Stimulated activated CD4-positive, alpha-beta T cell treated with anti-CD3 and anti-CD28 coated beads, Interleukin-15, amount 100 ng/mL, for 1 hour (primary cell): Measurements from ENCODE around the gene DUSP9.

Source experiments
- DNase-seq, 2 donors: peaks; one replicate each; pipeline ENCODE4 v3.0.0-alpha.2; 2020; ENCODE audit warnings: low read depth in 1 of 2, low spot score in 1 of 2

The DUSP9 gene

GRCh38 chrX:153635788-153636668 is 11.0 kb upstream of the DUSP9 start:
- DNase-seq: no peak

GRCh38 chrX:153636716-153637115 is 10.3 kb upstream of the DUSP9 start:
- DNase-seq: no peak

- DNase-seq: no peak
Observed at GRCh38 chrX:153637121-153638040, 9.6 kb upstream of the DUSP9 start.

- no peak for DNase-seq
Observed at GRCh38 chrX:153638041-153638371, 9.0 kb upstream of the DUSP9 start.

GRCh38 chrX:153638436-153639176 is 8.4 kb upstream of the DUSP9 start:
- DNase-seq: no peak

GRCh38 chrX:153639177-153640044 is 7.6 kb upstream of the DUSP9 start:
- DNase-seq: no peak

- no peak for DNase-seq
Observed at GRCh38 chrX:153640045-153640686, 6.8 kb upstream of the DUSP9 start.

GRCh38 chrX:153640736-153641575 is 6.0 kb upstream of the DUSP9 start:
- no peak for DNase-seq

GRCh38 chrX:153641627-153642026 is 5.4 kb upstream of the DUSP9 start:
- DNase-seq: no peak

- no peak for DNase-seq
Observed at GRCh38 chrX:153642051-153642654, 4.8 kb upstream of the DUSP9 start.

GRCh38 chrX:153642655-153643430 is 4.2 kb upstream of the DUSP9 start:
- no peak for DNase-seq

- no peak for DNase-seq
Observed at GRCh38 chrX:153643431-153644351, 3.3 kb upstream of the DUSP9 start.

GRCh38 chrX:153644356-153645125 is 2.5 kb upstream of the DUSP9 start:
- no peak for DNase-seq

GRCh38 chrX:153645151-153645550 is 1.9 kb upstream of the DUSP9 start:
- DNase-seq: no peak

GRCh38 chrX:153645921-153646488 is 998 bp upstream of the DUSP9 start:
- DNase-seq: no peak
